Endothelial cell of umbilical vein (primary cell): ENCODE data around the gene DAZAP1. TPM values are rescaled to one million over a fixed set of nuclear protein-coding genes. Genes with fewer than 3 reads are reported as not detected.
"Not testable (repeated sequence)": the region's sequence is repeated elsewhere in the genome, so short reads cannot be mapped to it uniquely, and the experiment has no call there.

ENCODE experiments used
- BruUV-seq: library from RNA; stranded (reverse); fragments of 400-500 nt; replicated peaks from 2 replicates; lab custom pipeline; 2021; lab: Mats Ljungman, UMichigan
- CTCF ChIA-PET: fragments of 300-600, 350-600 bp; sonication (Branson Sonifier 250); formaldehyde crosslinking; loops from one replicate; lab custom pipeline; 2021; ENCODE audit warnings: antibody characterized with exemption, inconsistent platforms; lab: Charles Lee
- POLR2A ChIA-PET: fragments of 300-600, 350-600 bp; sonication (Branson Sonifier 250); formaldehyde crosslinking; loops from one replicate; lab custom pipeline; 2021; ENCODE audit warnings: antibody characterized with exemption, inconsistent platforms; lab: Charles Lee
- DNase-seq: peaks from one replicate; pipeline ENCODE4 v3.0.0-alpha.2; 2011; ENCODE audit warnings: low read depth, low spot score
- FAIRE-seq: peaks from 2 replicates; lab custom pipeline; 2011; peaks lifted over from hg19 to GRCh38; lab: Jason Lieb, UNC
- H2AFZ ChIP-seq: 2 replicates; pipeline ENCODE4 v1.6.0; 2012; ENCODE audit warnings: low read depth, low read length, control low read depth, inconsistent platforms
- H3K27ac ChIP-seq: 2 replicates; pipeline ENCODE4 v1.5.1; 2011; ENCODE audit warnings: low read depth, mild to moderate bottlenecking, control low read depth, low read length, moderate library complexity; ENCODE audit not compliant: insufficient read depth
- H3K27me3 ChIP-seq, 2 experiments: 2 replicates each; pipeline versions ENCODE4 v1.6.0 to v1.6.1; 2011; ENCODE audit warnings: low read length in 2 of 2, mixed read lengths in 1 of 2; ENCODE audit not compliant: control insufficient read depth in 2 of 2, insufficient read depth in 2 of 2
- H3K36me3 ChIP-seq, 2 experiments: 2 replicates in 1 of 2; 3 replicates in 1 of 2; pipeline ENCODE4 v1.5.1; 2011; ENCODE audit warnings: low read length in 2 of 2, mild to moderate bottlenecking in 1 of 2, moderate library complexity in 1 of 2; ENCODE audit not compliant: control insufficient read depth in 2 of 2, insufficient read depth in 2 of 2; ENCODE audit errors: extremely low read depth in 1 of 2
- H3K4me1 ChIP-seq: 3 replicates; pipeline ENCODE4 v1.5.1; 2011; ENCODE audit warnings: mild to moderate bottlenecking, low read length; ENCODE audit not compliant: control insufficient read depth, insufficient read depth; ENCODE audit errors: extremely low read depth
- H3K4me2 ChIP-seq: 2 replicates; pipeline ENCODE4 v1.6.1; 2011; ENCODE audit warnings: low read length, control low read depth, mixed read lengths; ENCODE audit not compliant: insufficient read depth
- H3K4me3 ChIP-seq, 3 experiments: fragments of 200-600 bp in 1 of 3; sonication (generic), shearing (Covaris generic) in 1 of 3; replicated peaks in 1 of 3; 2 replicates each; pipeline ENCODE4 v1.5.1; 2011 to 2016; ENCODE audit warnings: control low read depth in 3 of 3, low read length in 3 of 3, mild to moderate bottlenecking in 2 of 3, inconsistent platforms in 1 of 3, low read depth in 1 of 3, moderate library complexity in 1 of 3; ENCODE audit not compliant: insufficient read depth in 1 of 3
- H3K79me2 ChIP-seq: 2 replicates; pipeline ENCODE4 v1.6.0; 2012; ENCODE audit warnings: low read length, inconsistent platforms; ENCODE audit not compliant: control insufficient read depth, insufficient read depth
- H3K9ac ChIP-seq: replicated peaks from 2 replicates; pipeline ENCODE3; 2011; ENCODE audit warnings: low read length, control low read depth; ENCODE audit not compliant: insufficient read depth; ENCODE audit errors: extremely low read depth
- H3K9me1 ChIP-seq: replicated peaks from 3 replicates; pipeline ENCODE4 v1.6.0; 2011; ENCODE audit warnings: mild to moderate bottlenecking, low read length; ENCODE audit not compliant: control insufficient read depth, insufficient read depth; ENCODE audit errors: extremely low read depth
- H3K9me3 ChIP-seq: replicated peaks from 2 replicates; pipeline ENCODE4 v1.5.1; 2012; ENCODE audit warnings: low read length, inconsistent platforms; ENCODE audit not compliant: control insufficient read depth, insufficient read depth
- H4K20me1 ChIP-seq: replicated peaks from 2 replicates; pipeline ENCODE3; 2011; ENCODE audit warnings: mild to moderate bottlenecking, low read length; ENCODE audit not compliant: control insufficient read depth, insufficient read depth; ENCODE audit errors: extremely low read depth
- CTCF ChIP-seq, 2 donors: IDR thresholded peaks; 1 replicate in 1 of 2; 2 replicates in 1 of 2; pipeline ENCODE4 v1.5.1; 2011; ENCODE audit warnings: low read length in 2 of 2, mild to moderate bottlenecking in 2 of 2, moderate library complexity in 2 of 2, control low read depth in 1 of 2, inconsistent platforms in 1 of 2, low read depth in 1 of 2; ENCODE audit not compliant: insufficient read depth in 1 of 2; ENCODE audit errors: extremely low read depth in 1 of 2
- EZH2 ChIP-seq: IDR thresholded peaks from 2 replicates; pipeline ENCODE4 v1.6.1; 2012; ENCODE audit warnings: borderline replicate concordance, low read depth, mild to moderate bottlenecking, moderate library complexity, low read length, inconsistent platforms; ENCODE audit not compliant: severe bottlenecking
- FOS ChIP-seq: IDR thresholded peaks from 2 replicates; pipeline ENCODE4 v1.6.1; 2011; ENCODE audit warnings: mild to moderate bottlenecking, low read length, moderate library complexity, borderline replicate concordance; ENCODE audit not compliant: insufficient read depth
- GATA2 ChIP-seq: IDR thresholded peaks from 2 replicates; pipeline ENCODE4 v1.7.0; 2011; ENCODE audit warnings: low read depth, mild to moderate bottlenecking, moderate library complexity, mixed read lengths, low read length; ENCODE audit not compliant: insufficient read length, insufficient read depth
- JUN ChIP-seq: IDR thresholded peaks from 2 replicates; pipeline ENCODE4 v1.6.1; 2011; ENCODE audit warnings: borderline replicate concordance, low read depth; ENCODE audit not compliant: insufficient read length, insufficient read depth
- MAX ChIP-seq: IDR thresholded peaks from 2 replicates; pipeline ENCODE4 v1.6.1; 2011; ENCODE audit not compliant: insufficient read depth, insufficient read length
- MYC ChIP-seq: IDR thresholded peaks from one replicate; pipeline ENCODE4 v1.6.1; 2011; ENCODE audit warnings: mild to moderate bottlenecking, low read depth, low read length
- POLR2A ChIP-seq: IDR thresholded peaks from 2 replicates; pipeline ENCODE4 v1.6.1; 2012; ENCODE audit warnings: low read depth, mild to moderate bottlenecking, control low read depth, low read length
- POLR2AphosphoS5 ChIP-seq: IDR thresholded peaks from 2 replicates; pipeline ENCODE4 v1.6.1; 2012; ENCODE audit warnings: low read depth, mild to moderate bottlenecking, control low read depth, low read length, moderate library complexity; ENCODE audit not compliant: insufficient read depth
- dilution Hi-C: fragments of 300-500 bp; cut with MboI; formaldehyde crosslinking; loops from one replicate; pipeline ENCODE4 v1.15.0; 2019; ENCODE audit warnings: low sequenced_read_pairs; ENCODE audit not compliant: extremely low pct_ligation_motif_present
- intact Hi-C: fragments of 100-400 bp; cut with micrococcal nuclease; formaldehyde crosslinking; loops from one replicate; pipeline ENCODE4 v1.10.0; 2022
- polyA plus RNA-seq, 4 experiments: library from polyadenylated mRNA; depleted of rRNA in 3 of 4; stranded (reverse) in 3 of 4; unstranded in 1 of 4; fragments of >200 nt; gene quantifications; 2 replicates each; pipeline versions ENCODE4 v1.2.1 to v1.2.3, GENCODE V29; 2011 to 2012; ENCODE audit warnings: missing spikeins in 1 of 4
- total RNA-seq: library from RNA; stranded (reverse); gene quantifications from 2 replicates; pipeline ENCODE4 v1.2.3, GENCODE V29; 2021

The DAZAP1 gene
- total and polyA plus RNA-seq, 2 donors (not counting 3 experiments of a cell fraction or from before 2014, with no cell fraction given), result 50.1 to 187 TPM

GRCh38 chr19:1475751-1476437 is 68.5 kb downstream of the DAZAP1 start:
- DNase-seq (no peak), FAIRE-seq (no peak)
- Histone ChIP-seq H3K4me1 (peaks cover 3% of the 10 kb centered on the region), H3K4me2 (no peak overlapping the region), H3K9me1 (no peaks in the 10 kb centered on the region), H4K20me1 (no peaks in the 10 kb centered on the region), H3K27ac (no peak overlapping the region), H3K27me3 (peaks cover 16 to 25% of the 10 kb centered on the region in 2 experiments), H3K9me3 (no peaks in the 10 kb centered on the region), H2AFZ (no peak overlapping the region), H3K79me2 (peaks cover 5% of the 10 kb centered on the region), H3K36me3 (peaks cover 0 to 3% of the 10 kb centered on the region in 2 experiments), H3K4me3 (no peak overlapping the region), H3K9ac (no peak overlapping the region)
- dilution Hi-C loops (no loop called here), intact Hi-C loops (no loop called here)
- CTCF ChIA-PET, result interaction anchor here (2.4 kb wide), 1 partner anchor 10 kb away, joined by 12 read pairs; no protein-coding TSS in a partner anchor
- TF ChIP-seq MYC, result no peak
- TF ChIP-seq MAX, result no peak
- TF ChIP-seq POLR2AphosphoS5, result no peak
- TF ChIP-seq EZH2, result no peak
- TF ChIP-seq GATA2, result no peak
- no peak for TF ChIP-seq FOS
- TF ChIP-seq POLR2A, result no peak
- TF ChIP-seq CTCF (IDR thresholded peaks at IDR 0.05; ENCODE audit: extremely low read depth in 1 of 2, insufficient read depth in 1 of 2, low read depth in 1 of 2, low read length in 2 of 2), result no peak
- TF ChIP-seq JUN, result no peak
- BruUV-seq, result no TSS peak
- POLR2A ChIA-PET, result no interaction called here

- H3K4me2 ChIP-seq, H3K9me3 ChIP-seq, H3K36me3 ChIP-seq, dilution Hi-C loops, POLR2A ChIA-PET, H2AFZ ChIP-seq, H3K4me1 ChIP-seq, BruUV-seq, H3K79me2 ChIP-seq, intact Hi-C loops, H3K9me1 ChIP-seq, FAIRE-seq, H4K20me1 ChIP-seq, H3K9ac ChIP-seq, H3K4me3 ChIP-seq, CTCF ChIA-PET, H3K27ac ChIP-seq, DNase-seq: not testable (repeated sequence)
- H3K27me3 ChIP-seq, result peaks cover 5 to 14% of the 10 kb centered on the region in 2 experiments
Observed at GRCh38 chr19:1477056-1477455, 69.7 kb downstream of the DAZAP1 start.
